ENCODE measurements around the gene PLEKHA7. TPM values are rescaled to one million over a fixed set of nuclear protein-coding genes. Genes with fewer than 3 reads are reported as not detected.
"Not testable (repeated sequence)": the region's sequence is repeated elsewhere in the genome, so short reads cannot be mapped to it uniquely, and the experiment has no call there.

The PLEKHA7 gene
- polyA plus RNA-seq, 1 of the 3 experiments (the other 2 are of a cell fraction): 0.12 TPM

DNA sequence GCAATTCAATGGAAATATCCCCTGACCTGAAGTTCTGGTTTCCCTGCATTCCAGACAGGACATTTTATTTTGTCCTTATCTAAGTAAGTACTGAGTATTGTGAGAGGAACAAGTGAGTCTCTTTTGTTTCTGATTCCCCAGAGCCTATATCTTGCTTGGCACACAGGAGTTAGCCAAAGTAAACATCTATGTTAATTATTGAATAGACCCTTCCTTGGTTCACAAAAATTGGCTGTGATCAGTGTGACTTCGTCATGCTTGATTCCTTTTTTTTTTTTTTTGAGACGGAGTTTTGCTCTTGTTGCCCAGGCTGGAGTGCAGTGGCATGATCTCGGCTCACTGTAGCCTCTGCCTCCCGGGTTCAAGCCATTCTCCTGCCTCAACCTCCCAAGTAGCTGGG lies 34.3 kb upstream of the PLEKHA7 start:
- H3F3A ChIP-seq (replicated peaks; ENCODE audit: insufficient read depth); H3K4me3 ChIP-seq (ENCODE audit: low read depth in 2 of 2, low read length in 1 of 2); CTCF ChIA-PET; DNase-seq; H3K9ac ChIP-seq; H3K27me3 ChIP-seq (ENCODE audit: insufficient read depth); H2AFZ ChIP-seq (ENCODE audit: low read depth); H3K27ac ChIP-seq (ENCODE audit: low read depth in 2 of 2, low read length in 1 of 2); H3K9me2 ChIP-seq; H4K20me1 ChIP-seq (ENCODE audit: insufficient read depth); H3K79me2 ChIP-seq (ENCODE audit: insufficient read depth); H3K9me3 ChIP-seq; H3K4me2 ChIP-seq; H3K36me3 ChIP-seq (replicated peaks in 1 of 2; ENCODE audit: control insufficient read depth in 1 of 2, insufficient read depth in 2 of 2, low read length in 1 of 2); H3K4me1 ChIP-seq (ENCODE audit: control insufficient read depth in 1 of 2, insufficient read depth in 2 of 2, low read depth in 1 of 2, low read length in 1 of 2); POLR2A ChIA-PET: not testable (repeated sequence)
- WGBS (ENCODE audit: low lambda C conversion rate): 62% methylated on average over 4 of the region's 4 CpGs

DNA sequence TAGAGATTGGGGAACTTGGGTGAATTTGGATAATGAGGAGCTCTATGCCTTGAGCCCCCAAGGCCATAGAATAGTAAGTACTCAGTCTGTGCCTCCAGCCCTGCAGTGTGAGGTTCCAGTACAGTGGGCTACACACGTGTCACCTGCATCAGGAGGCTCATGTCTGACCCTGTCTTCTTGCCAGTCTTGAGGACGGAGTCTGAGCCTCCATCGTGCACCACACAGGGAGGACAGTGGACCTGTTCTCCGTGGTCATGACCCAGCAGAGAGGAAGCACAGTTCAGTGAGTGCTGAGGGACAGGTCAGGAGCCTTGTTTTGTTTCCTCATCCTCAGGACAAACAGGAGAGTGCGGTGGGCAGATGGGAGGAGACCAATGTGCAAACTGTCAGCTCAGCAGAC lies 32.5 kb upstream of the PLEKHA7 start:
- Histone ChIP-seq H3K4me3 (ENCODE audit: low read depth in 2 of 2, low read length in 1 of 2) (no peak overlapping the region), H2AFZ (ENCODE audit: low read depth) (no peak overlapping the region), H3F3A (replicated peaks; ENCODE audit: insufficient read depth) (no peaks in the 10 kb centered on the region), H3K9ac (no peak overlapping the region), H3K27ac (ENCODE audit: low read depth in 2 of 2, low read length in 1 of 2) (no peak overlapping the region), H3K9me2 (no peaks in the 10 kb centered on the region), H3K4me1 (ENCODE audit: control insufficient read depth in 1 of 2, insufficient read depth in 2 of 2, low read depth in 1 of 2, low read length in 1 of 2) (no peaks in the 10 kb centered on the region), H3K79me2 (ENCODE audit: insufficient read depth) (no peaks in the 10 kb centered on the region), H4K20me1 (ENCODE audit: insufficient read depth) (no peaks in the 10 kb centered on the region), H3K4me2 (no peak overlapping the region), H3K27me3 (ENCODE audit: insufficient read depth) (no peaks in the 10 kb centered on the region), H3K36me3 (replicated peaks in 1 of 2; ENCODE audit: control insufficient read depth in 1 of 2, insufficient read depth in 2 of 2, low read length in 1 of 2) (no peaks in the 10 kb centered on the region), H3K9me3 (no peaks in the 10 kb centered on the region)
- 37% methylated on average over 5 of the region's 5 CpGs for WGBS (ENCODE audit: low lambda C conversion rate)
- DNase-seq: no peak
- no peak for TF ChIP-seq USF1 (IDR thresholded peaks at IDR 0.05; ENCODE audit: borderline replicate concordance, low read depth)
- no peak for TF ChIP-seq POLR2AphosphoS5 (IDR thresholded peaks at IDR 0.05; ENCODE audit: low read depth, low read length)
- TF ChIP-seq MAX (IDR thresholded peaks at IDR 0.05; ENCODE audit: low read depth): no peak
- no peak for TF ChIP-seq PBX3 (IDR thresholded peaks at IDR 0.05)
- no peak for TF ChIP-seq GABPA (IDR thresholded peaks at IDR 0.05; ENCODE audit: low read depth)
- TF ChIP-seq YY1 (IDR thresholded peaks at IDR 0.05; ENCODE audit: low read depth): no peak
- no peak for TF ChIP-seq SIN3A (IDR thresholded peaks at IDR 0.05; ENCODE audit: borderline replicate concordance, low read depth, low read length)
- no peak for TF ChIP-seq TCF12 (IDR thresholded peaks at IDR 0.05)
- TF ChIP-seq RXRA (IDR thresholded peaks at IDR 0.05; ENCODE audit: borderline replicate concordance, low read depth): no peak
- no peak for TF ChIP-seq RFX5 (IDR thresholded peaks at IDR 0.05; ENCODE audit: low read length)
- ChIA-PET CTCF (interaction anchor here (0.8 to 1.4 kb wide), 2 partner anchors 16 to 23 kb away, joined by 3 read pairs; no protein-coding TSS in a partner anchor), POLR2A (no interaction called here)
